Neuron (in vitro differentiated cells): ENCODE results near the gene NUDT13.
"Not testable (repeated sequence)": the region's sequence is repeated elsewhere in the genome, so short reads cannot be mapped to it uniquely, and the experiment has no call there.

ENCODE experiments used
- H2AFZ ChIP-seq: one replicate; pipeline ENCODE4 v1.6.1; 2013; ENCODE audit warnings: low read depth, mild to moderate bottlenecking, inconsistent platforms, low read length, moderate library complexity
- H3K27me3 ChIP-seq: one replicate; pipeline ENCODE4 v1.6.1; 2013; ENCODE audit warnings: low read length; ENCODE audit not compliant: insufficient read depth
- H3K36me3 ChIP-seq: one replicate; pipeline ENCODE4 v1.6.1; 2013; ENCODE audit warnings: low read length; ENCODE audit not compliant: insufficient read depth
- H3K4me1 ChIP-seq: one replicate; pipeline ENCODE4 v1.6.1; 2013; ENCODE audit warnings: low read length; ENCODE audit not compliant: insufficient read depth
- H3K4me3 ChIP-seq: 2 replicates; pipeline ENCODE4 v1.5.1; 2013; ENCODE audit warnings: mild to moderate bottlenecking, low read length, moderate library complexity
- H3K9me3 ChIP-seq: one replicate; pipeline ENCODE4 v1.6.1; 2013; ENCODE audit warnings: low read length

NUDT13 gene

DNA sequence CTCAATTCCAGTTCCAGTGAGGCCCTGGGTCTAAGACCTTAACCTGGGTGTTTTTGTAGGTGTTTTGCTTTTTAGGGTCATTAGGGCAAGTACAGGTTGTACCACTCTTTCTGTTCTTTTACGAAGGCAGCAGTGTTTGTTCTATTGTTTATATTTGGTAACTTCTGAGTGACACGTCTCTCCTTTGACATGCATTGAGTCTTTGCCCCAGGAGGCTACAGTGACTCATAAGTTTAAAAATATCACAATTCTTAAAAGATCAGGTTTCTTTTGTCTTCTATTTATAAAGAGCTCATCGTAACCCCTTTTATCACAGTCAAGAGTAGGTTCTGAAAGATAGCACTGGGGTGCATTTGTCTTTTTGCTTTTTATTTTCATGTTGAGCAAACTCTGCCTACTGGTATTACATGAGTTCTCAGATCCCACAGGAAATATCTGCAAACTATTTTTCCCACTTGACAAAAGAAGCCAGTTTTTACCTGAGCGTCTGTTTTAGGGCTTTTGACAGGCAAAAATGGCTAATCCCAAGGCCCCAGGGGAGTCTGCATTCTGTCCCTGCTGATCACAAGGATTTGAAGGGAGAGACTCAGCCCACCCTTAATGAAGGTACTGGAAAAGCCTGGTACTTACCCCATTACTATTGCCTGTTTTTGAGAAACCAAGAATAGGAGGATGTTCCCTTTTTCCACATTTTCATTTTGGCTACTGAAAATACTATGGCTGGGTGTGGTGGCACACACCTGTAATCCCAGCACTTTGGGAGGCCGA is 7.9 kb downstream of the NUDT13 start:
- no peaks in the 10 kb centered on the region for H3K27me3 ChIP-seq

DNA sequence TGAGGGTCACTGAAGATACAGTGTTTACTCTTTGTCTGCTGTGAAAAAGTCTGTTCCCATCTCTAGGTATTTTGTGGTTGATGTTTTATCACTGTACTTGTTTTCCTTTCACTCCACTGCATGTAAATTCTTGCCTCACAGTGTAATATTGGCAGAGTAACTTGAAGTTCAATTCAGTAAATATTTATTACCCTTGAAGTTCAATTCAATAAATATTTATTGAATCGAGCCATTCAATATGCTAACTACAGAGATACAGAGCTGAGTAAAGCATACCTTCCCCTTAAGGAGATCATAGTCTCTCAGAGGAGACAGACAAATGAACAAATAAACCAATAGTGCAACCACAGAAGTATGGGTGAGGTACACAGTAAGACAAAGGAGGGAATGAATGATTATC is 9.2 kb downstream of the NUDT13 start:
- no peaks in the 10 kb centered on the region for H3K9me3 ChIP-seq
- H3K4me1 ChIP-seq: peaks cover 1% of the 10 kb centered on the region
- H3K4me3 ChIP-seq: no peak overlapping the region
- H2AFZ ChIP-seq: no peak overlapping the region
- H3K27me3 ChIP-seq: no peaks in the 10 kb centered on the region
- H3K36me3 ChIP-seq: peaks cover 16% of the 10 kb centered on the region

More for the DNA sequence above, 7.9 kb downstream of the NUDT13 start:
- Histone ChIP-seq H3K36me3 (peaks cover 6% of the 10 kb centered on the region), H2AFZ (no peak overlapping the region), H3K4me3 (no peak overlapping the region), H3K4me1 (peaks cover 1% of the 10 kb centered on the region), H3K9me3 (no peaks in the 10 kb centered on the region)

GRCh38 chr10:73119952-73120351 is 9.7 kb downstream of the NUDT13 start:
- Histone ChIP-seq H2AFZ (no peak overlapping the region), H3K4me3 (no peak overlapping the region), H3K9me3 (no peaks in the 10 kb centered on the region)

DNA sequence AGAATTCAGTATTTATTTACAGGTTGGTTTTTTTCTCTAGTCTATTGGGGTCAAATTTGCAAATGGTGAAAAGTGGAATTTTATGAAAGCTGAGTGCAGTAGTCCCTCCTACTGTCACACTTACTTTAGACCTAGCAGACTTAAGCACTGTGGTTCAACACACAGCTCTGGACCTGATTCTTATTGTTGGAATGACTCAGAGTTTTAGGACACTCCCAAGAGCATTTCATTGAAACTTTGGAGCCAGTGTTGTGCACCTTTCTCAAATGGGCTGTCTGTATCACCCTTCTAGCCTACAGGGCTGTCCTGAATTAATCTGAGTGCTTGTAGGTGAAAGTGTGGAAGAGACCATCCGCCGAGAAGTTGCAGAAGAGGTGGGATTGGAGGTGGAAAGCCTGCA is 16.1 kb downstream of the NUDT13 start:
- H3K4me1 ChIP-seq: no peaks in the 10 kb centered on the region

More at GRCh38 chr10:73119952-73120351, 9.7 kb downstream of the NUDT13 start:
- Histone ChIP-seq H3K27me3 (no peaks in the 10 kb centered on the region), H3K4me1 (peaks cover 1% of the 10 kb centered on the region), H3K36me3 (peaks cover 17% of the 10 kb centered on the region)

GRCh38 chr10:73131301-73131700 is 21.0 kb downstream of the NUDT13 start:
- H2AFZ ChIP-seq: no peak overlapping the region
- no peaks in the 10 kb centered on the region for H3K9me3 ChIP-seq
- H3K27me3 ChIP-seq: no peaks in the 10 kb centered on the region
- H3K36me3 ChIP-seq: peaks cover 68% of the 10 kb centered on the region
- H3K4me3 ChIP-seq: no peak overlapping the region
- H3K4me1 ChIP-seq: no peaks in the 10 kb centered on the region

More for the DNA sequence above, 16.1 kb downstream of the NUDT13 start:
- no peaks in the 10 kb centered on the region for H3K27me3 ChIP-seq
- no peaks in the 10 kb centered on the region for H3K9me3 ChIP-seq
- no peak overlapping the region for H3K4me3 ChIP-seq
- no peak overlapping the region for H2AFZ ChIP-seq
- H3K36me3 ChIP-seq: peaks cover 44% of the 10 kb centered on the region

GRCh38 chr10:73131913-73132686 is 21.8 kb downstream of the NUDT13 start:
- H3K4me3 ChIP-seq: no peak overlapping the region
- H3K36me3 ChIP-seq: peaks cover 70% of the 10 kb centered on the region
- no peak overlapping the region for H2AFZ ChIP-seq
- no peaks in the 10 kb centered on the region for H3K9me3 ChIP-seq
- no peaks in the 10 kb centered on the region for H3K4me1 ChIP-seq
- H3K27me3 ChIP-seq: no peaks in the 10 kb centered on the region

DNA sequence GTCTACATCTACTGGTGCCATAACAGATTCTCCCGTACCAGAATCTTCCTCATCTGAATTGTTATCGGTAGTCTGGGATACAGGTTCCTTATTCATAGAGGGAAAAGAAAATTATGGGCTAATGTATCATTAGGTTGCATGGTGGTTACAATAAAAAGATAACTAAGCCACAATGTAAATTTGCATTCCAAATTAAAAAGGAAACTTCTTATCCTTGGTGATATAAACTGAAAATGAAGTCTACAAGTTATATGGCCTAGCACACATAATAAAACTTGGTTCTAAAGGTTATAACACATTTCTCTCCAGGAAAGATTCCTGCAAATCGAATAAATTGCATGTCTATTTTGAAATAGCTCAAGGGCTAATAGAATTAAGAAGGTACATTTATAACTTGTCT is 24.5 kb downstream of the NUDT13 start:
- Histone ChIP-seq H3K36me3 (peaks cover 82% of the 10 kb centered on the region), H3K9me3 (no peaks in the 10 kb centered on the region)

GRCh38 chr10:73136627-73137026 is 26.4 kb downstream of the NUDT13 start:
- no peaks in the 10 kb centered on the region for H3K4me1 ChIP-seq
- H3K27me3 ChIP-seq: no peaks in the 10 kb centered on the region
- no peaks in the 10 kb centered on the region for H3K9me3 ChIP-seq
- no peak overlapping the region for H2AFZ ChIP-seq
- no peak overlapping the region for H3K4me3 ChIP-seq
- peaks cover 80% of the 10 kb centered on the region for H3K36me3 ChIP-seq

More for the DNA sequence above, 24.5 kb downstream of the NUDT13 start:
- Histone ChIP-seq H3K4me3 (no peak overlapping the region), H3K4me1 (no peaks in the 10 kb centered on the region), H2AFZ (no peak overlapping the region), H3K27me3 (no peaks in the 10 kb centered on the region)

- H3K27me3 ChIP-seq: no peaks in the 10 kb centered on the region
- no peak overlapping the region for H3K4me3 ChIP-seq
- H3K36me3 ChIP-seq: peaks cover 71% of the 10 kb centered on the region
- H3K4me1 ChIP-seq: no peaks in the 10 kb centered on the region
- H2AFZ ChIP-seq: no peak overlapping the region
- no peaks in the 10 kb centered on the region for H3K9me3 ChIP-seq
Observed at GRCh38 chr10:73139251-73139650, 29.0 kb downstream of the NUDT13 start.

DNA sequence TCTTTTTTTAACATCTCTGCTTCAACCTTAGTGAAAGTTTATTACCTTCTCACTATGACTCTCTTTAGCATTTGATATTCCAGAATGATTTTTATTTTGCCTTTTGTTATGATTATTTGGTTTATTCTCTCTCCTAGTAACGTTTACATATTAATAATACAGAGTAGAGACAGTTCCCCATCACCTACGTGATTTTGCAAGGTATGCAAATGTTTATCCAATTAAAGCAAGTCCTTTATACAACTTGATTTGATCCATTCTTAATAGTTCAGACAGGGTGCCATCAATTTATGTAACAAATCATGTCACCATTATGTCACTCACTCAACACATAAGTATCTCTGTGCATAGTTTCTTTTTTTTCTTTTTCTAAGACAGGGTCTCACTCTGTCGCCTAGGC is 31.3 kb downstream of the NUDT13 start:
- Histone ChIP-seq H3K4me3 (no peak overlapping the region), H3K36me3 (peaks cover 67% of the 10 kb centered on the region), H3K4me1 (no peaks in the 10 kb centered on the region), H3K27me3 (no peaks in the 10 kb centered on the region), H3K9me3 (no peaks in the 10 kb centered on the region), H2AFZ (no peak overlapping the region)

DNA sequence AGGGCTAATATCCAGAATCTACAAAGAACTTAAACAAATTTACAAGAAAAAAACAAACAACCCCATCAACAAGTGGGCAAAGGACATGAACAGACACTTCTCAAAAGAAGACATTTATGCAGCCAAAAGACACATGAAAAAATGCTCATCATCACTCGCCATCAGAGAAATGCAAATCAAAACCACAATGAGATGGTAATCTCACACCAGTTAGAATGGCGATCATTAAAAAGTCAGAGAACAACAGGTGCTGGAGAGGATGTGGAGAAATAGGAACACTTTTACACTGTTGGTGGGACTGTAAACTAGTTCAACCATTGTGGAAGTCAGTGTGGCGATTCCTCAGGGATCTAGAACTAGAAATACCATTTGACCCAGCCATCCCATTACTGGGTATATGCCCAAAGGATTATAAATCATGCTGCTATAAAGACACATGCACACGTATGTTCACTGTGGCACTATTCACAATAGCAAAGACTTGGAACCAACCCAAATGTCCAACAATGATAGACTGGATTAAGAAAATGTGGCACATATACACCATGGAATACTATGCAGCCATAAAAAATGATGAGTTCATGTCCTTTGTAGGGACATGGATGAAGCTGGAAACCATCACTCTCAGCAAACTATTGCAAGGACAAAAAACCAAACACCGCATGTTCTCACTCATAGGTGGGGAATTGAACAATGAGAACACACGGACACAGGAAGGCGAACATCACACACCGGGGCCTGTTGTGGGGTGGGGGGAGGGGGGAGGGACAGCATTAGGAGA is 40.6 kb downstream of the NUDT13 start:
- not testable (repeated sequence) for H3K4me1 ChIP-seq, H3K4me3 ChIP-seq, H3K27me3 ChIP-seq, H3K9me3 ChIP-seq, H2AFZ ChIP-seq
- H3K36me3 ChIP-seq: peaks cover 62% of the 10 kb centered on the region

- no peaks in the 10 kb centered on the region for H3K9me3 ChIP-seq
- no peak overlapping the region for H2AFZ ChIP-seq
- H3K36me3 ChIP-seq: peaks cover 62% of the 10 kb centered on the region
- no peak overlapping the region for H3K4me3 ChIP-seq
- H3K4me1 ChIP-seq: no peaks in the 10 kb centered on the region
- H3K27me3 ChIP-seq: no peaks in the 10 kb centered on the region
Observed at GRCh38 chr10:73152009-73152408, 41.8 kb downstream of the NUDT13 start.

GRCh38 chr10:73156054-73156453 is 45.8 kb downstream of the NUDT13 start:
- H3K36me3 ChIP-seq: peaks cover 53% of the 10 kb centered on the region

More at GRCh38 chr10:73156054-73156453, 45.8 kb downstream of the NUDT13 start:
- Histone ChIP-seq H3K9me3 (no peaks in the 10 kb centered on the region), H3K4me1 (no peaks in the 10 kb centered on the region), H2AFZ (no peak overlapping the region), H3K4me3 (no peak overlapping the region), H3K27me3 (no peaks in the 10 kb centered on the region)
